HG03354 (cell line): Measurements from ENCODE around the gene FBN3.
"Not testable (repeated sequence)": the region's sequence is repeated elsewhere in the genome, so short reads cannot be mapped to it uniquely, and the experiment has no call there.

ENCODE experiments used
- ATAC-seq: cut with Tn5 transposase; IDR thresholded peaks from one replicate; pipeline ENCODE4 v1.9.1; 2021; ENCODE audit warnings: mild to moderate bottlenecking; ENCODE audit not compliant: unreplicated experiment, poor library complexity, severe bottlenecking

FBN3 gene

GRCh38 chr19:8126008-8126407 lies 23.4 kb downstream of the FBN3 start:
- no peak for ATAC-seq

- ATAC-seq = no peak
These were observed 25.7 kb downstream of the FBN3 start for GRCh38 chr19:8123683-8124082.

GRCh38 chr19:8120636-8121480 lies 28.5 kb downstream of the FBN3 start:
- no peak for ATAC-seq

- ATAC-seq = no peak
These were observed 31.4 kb downstream of the FBN3 start for GRCh38 chr19:8117991-8118390.

GRCh38 chr19:8116437-8117293 lies 32.7 kb downstream of the FBN3 start:
- no peak for ATAC-seq

GRCh38 chr19:8115805-8116396 lies 33.5 kb downstream of the FBN3 start:
- no peak for ATAC-seq

GRCh38 chr19:8113017-8113416 lies 36.4 kb downstream of the FBN3 start:
- no peak for ATAC-seq

- ATAC-seq = no peak
These were observed 38.0 kb downstream of the FBN3 start for GRCh38 chr19:8111376-8111775.

GRCh38 chr19:8110931-8111330 lies 38.5 kb downstream of the FBN3 start:
- ATAC-seq = no peak

- no peak for ATAC-seq
These were observed 39.3 kb downstream of the FBN3 start for GRCh38 chr19:8109890-8110662.

- no peak for ATAC-seq
These were observed 39.9 kb downstream of the FBN3 start for GRCh38 chr19:8109455-8109854.

GRCh38 chr19:8108560-8109445 lies 40.6 kb downstream of the FBN3 start:
- ATAC-seq = no peak

GRCh38 chr19:8107301-8107903 lies 42.0 kb downstream of the FBN3 start:
- no peak for ATAC-seq

- no peak for ATAC-seq
These were observed 43.9 kb downstream of the FBN3 start for GRCh38 chr19:8105471-8105870.

GRCh38 chr19:8101910-8102309 lies 47.5 kb downstream of the FBN3 start:
- ATAC-seq = not testable (repeated sequence)

- no peak for ATAC-seq
These were observed 48.1 kb downstream of the FBN3 start for GRCh38 chr19:8101311-8101710.

- ATAC-seq = no peak
These were observed 51.5 kb downstream of the FBN3 start for GRCh38 chr19:8097681-8098567.
